Stimulated activated CD8-positive, alpha-beta memory T cell treated with anti-CD3 and anti-CD28 coated beads, Interleukin-15, amount 100 ng/mL, for 24 hours (primary cell): Measurements from ENCODE around the gene GGTLC2.
"Not testable (repeated sequence)": the region's sequence is repeated elsewhere in the genome, so short reads cannot be mapped to it uniquely, and the experiment has no call there.

Experiments
- DNase-seq: peaks from one replicate; pipeline ENCODE4 v3.0.0-alpha.2; 2020; ENCODE audit warnings: low read depth

Gene GGTLC2

GRCh38 chr22:22644314-22644713, at the start of gene GGTLC2:
Gene GGTLC2, plus strand, starts transcription at chr22:22644614. Its CDS starts 1,732 bp downstream, at chr22:22646346.
- not testable (repeated sequence) for DNase-seq

- DNase-seq = no peak
Measured at GRCh38 chr22:22595001-22595835, 49.2 kb upstream of the GGTLC2 start.

GRCh38 chr22:22598144-22598543, 46.3 kb upstream of the GGTLC2 start:
- DNase-seq = no peak

- no peak for DNase-seq
Measured at GRCh38 chr22:22599248-22599647, 45.2 kb upstream of the GGTLC2 start.

GRCh38 chr22:22600531-22601261, 43.7 kb upstream of the GGTLC2 start:
- DNase-seq = no peak

- DNase-seq = no peak
Measured at GRCh38 chr22:22603470-22603947, 40.9 kb upstream of the GGTLC2 start.

- no peak for DNase-seq
Measured at GRCh38 chr22:22604326-22605073, 39.9 kb upstream of the GGTLC2 start.

GRCh38 chr22:22605074-22605404, 39.4 kb upstream of the GGTLC2 start:
- no peak for DNase-seq

- DNase-seq = not testable (repeated sequence)
Measured at GRCh38 chr22:22608022-22608421, 36.4 kb upstream of the GGTLC2 start.

GRCh38 chr22:22609291-22609690, 35.1 kb upstream of the GGTLC2 start:
- DNase-seq = no peak

- DNase-seq = no peak
Measured at GRCh38 chr22:22612516-22612915, 31.9 kb upstream of the GGTLC2 start.

- no peak for DNase-seq
Measured at GRCh38 chr22:22614065-22614464, 30.3 kb upstream of the GGTLC2 start.

GRCh38 chr22:22616636-22617035, 27.8 kb upstream of the GGTLC2 start:
- DNase-seq = no peak

- no peak for DNase-seq
Measured at GRCh38 chr22:22618448-22618847, 26.0 kb upstream of the GGTLC2 start.

- DNase-seq = no peak
Measured at GRCh38 chr22:22618923-22619322, 25.5 kb upstream of the GGTLC2 start.

GRCh38 chr22:22619765-22620414, 24.5 kb upstream of the GGTLC2 start:
- no peak for DNase-seq

GRCh38 chr22:22628546-22629495, 15.6 kb upstream of the GGTLC2 start:
- DNase-seq = not testable (repeated sequence)

GRCh38 chr22:22631223-22631652, 13.2 kb upstream of the GGTLC2 start:
- not testable (repeated sequence) for DNase-seq

- not testable (repeated sequence) for DNase-seq
Measured at GRCh38 chr22:22632226-22632625, 12.2 kb upstream of the GGTLC2 start.

- not testable (repeated sequence) for DNase-seq
Measured at GRCh38 chr22:22633533-22633932, 10.9 kb upstream of the GGTLC2 start.

GRCh38 chr22:22636260-22636659, 8.2 kb upstream of the GGTLC2 start:
- DNase-seq = not testable (repeated sequence)
